Stimulated activated CD8-positive, alpha-beta memory T cell treated with anti-CD3 and anti-CD28 coated beads, Interleukin-7, amount 100 ng/mL, for 4 hours (primary cell): ENCODE measurements around the gene OSMR.

Source experiments
- DNase-seq, 2 donors: peaks; one replicate each; pipeline ENCODE4 v3.0.0-alpha.2; 2020; ENCODE audit warnings: low read depth in 2 of 2

Gene OSMR

GRCh38 chr5:38871058-38871605 lies 25.3 kb downstream of the OSMR start:
- DNase-seq, result no peak

- DNase-seq, result no peak
These were observed 26.2 kb downstream of the OSMR start for GRCh38 chr5:38871790-38872551.

DNA sequence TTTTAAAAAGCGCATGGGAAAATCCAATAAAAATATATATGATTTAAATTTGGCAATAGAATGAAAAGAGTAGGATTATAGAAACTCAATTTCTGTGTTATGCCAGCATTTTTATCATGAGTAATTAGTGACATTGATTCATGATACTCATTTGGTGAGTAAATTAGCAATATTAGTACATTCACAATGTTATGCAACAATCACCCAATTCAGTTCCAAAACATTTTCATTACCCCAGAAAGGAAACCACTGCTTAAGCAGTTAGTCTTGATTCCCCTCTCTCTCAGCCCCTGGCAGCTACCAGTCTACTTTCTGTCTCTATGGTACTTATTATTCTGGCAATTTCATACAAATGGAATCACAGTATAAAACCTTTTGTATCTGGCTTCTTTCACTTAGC lies 27.0 kb downstream of the OSMR start:
- DNase-seq, result no peak

DNA sequence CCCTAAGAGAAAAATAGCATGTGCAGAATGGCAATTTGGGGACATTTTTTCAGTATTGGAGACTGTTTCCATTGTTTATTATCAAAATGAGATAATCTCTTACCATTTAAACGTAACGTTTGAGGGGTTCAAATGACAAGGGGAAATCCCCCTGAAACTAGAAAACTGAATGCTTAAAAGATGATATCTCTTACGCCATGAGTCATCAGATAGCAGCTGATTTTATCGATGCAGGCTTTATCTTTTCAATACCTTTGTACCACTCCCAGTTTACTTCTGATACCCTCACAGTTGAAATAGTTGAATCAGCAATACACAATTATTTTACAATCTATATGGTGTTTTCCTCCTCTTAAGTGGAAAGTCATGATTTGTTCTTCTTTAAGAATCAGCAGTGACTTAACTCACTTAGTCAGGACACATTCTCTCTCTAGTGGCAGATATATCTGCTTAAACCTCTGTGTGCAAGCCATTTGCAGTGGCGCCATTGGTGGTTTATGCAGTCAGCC lies 29.2 kb downstream of the OSMR start:
- no peak for DNase-seq

GRCh38 chr5:38878391-38879077 lies 32.7 kb downstream of the OSMR start:
- DNase-seq, result no peak

GRCh38 chr5:38879078-38879460 lies 33.3 kb downstream of the OSMR start:
- no peak for DNase-seq

GRCh38 chr5:38883842-38884241 lies 38.0 kb downstream of the OSMR start:
- no peak for DNase-seq

GRCh38 chr5:38885208-38885607 lies 39.4 kb downstream of the OSMR start:
- DNase-seq, result no peak

GRCh38 chr5:38888041-38888440 lies 42.2 kb downstream of the OSMR start:
- DNase-seq, result no peak

GRCh38 chr5:38889424-38889823 lies 43.6 kb downstream of the OSMR start:
- DNase-seq, result no peak

- DNase-seq, result no peak
These were observed 45.8 kb downstream of the OSMR start for GRCh38 chr5:38891563-38891962.

GRCh38 chr5:38892363-38892762 lies 46.6 kb downstream of the OSMR start:
- no peak for DNase-seq

DNA sequence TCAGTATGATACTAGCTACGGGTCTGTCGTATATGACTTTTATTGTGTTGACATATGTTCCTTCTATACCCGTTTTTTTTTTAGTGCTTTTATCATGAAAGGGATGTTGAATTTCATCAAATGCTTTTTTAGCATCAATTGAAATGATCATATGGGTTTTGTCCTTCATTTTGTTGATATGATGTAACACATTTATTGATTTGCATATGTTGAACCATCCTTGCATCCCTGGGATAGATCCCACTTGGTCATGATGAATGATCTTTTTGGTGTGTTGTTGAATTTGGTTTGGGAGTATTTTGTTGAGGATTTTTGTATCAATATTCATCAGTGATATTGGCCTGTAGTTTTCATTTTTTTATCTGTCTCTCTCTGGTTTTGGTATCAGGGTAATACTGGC lies 50.9 kb downstream of the OSMR start:
- DNase-seq, result no peak

GRCh38 chr5:38899936-38900335 lies 54.1 kb downstream of the OSMR start:
- no peak for DNase-seq

GRCh38 chr5:38905516-38905915 lies 59.7 kb downstream of the OSMR start:
- DNase-seq, result no peak

- no peak for DNase-seq
These were observed 60.7 kb downstream of the OSMR start for GRCh38 chr5:38906503-38906902.

GRCh38 chr5:38911933-38912332 lies 66.1 kb downstream of the OSMR start:
- DNase-seq, result no peak

DNA sequence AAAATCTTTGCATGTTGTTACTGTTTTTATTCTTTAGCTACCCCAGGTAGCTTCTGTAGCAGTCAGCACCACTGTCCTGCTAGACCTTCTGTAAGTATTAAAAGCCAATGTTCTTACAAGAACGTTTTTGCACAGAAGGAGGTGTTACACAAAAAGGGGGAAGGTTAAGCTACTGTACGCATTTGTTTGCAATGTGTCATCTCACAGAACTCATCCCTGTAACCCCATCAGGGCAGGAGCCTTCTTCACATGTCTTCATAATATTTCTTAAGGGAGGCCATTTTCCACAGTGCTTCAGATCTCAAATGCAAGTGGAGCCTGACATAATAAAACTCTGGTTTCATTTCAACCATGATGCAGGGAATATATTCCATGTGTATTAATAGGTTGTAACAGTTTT lies 67.9 kb downstream of the OSMR start:
- DNase-seq, result no peak

DNA sequence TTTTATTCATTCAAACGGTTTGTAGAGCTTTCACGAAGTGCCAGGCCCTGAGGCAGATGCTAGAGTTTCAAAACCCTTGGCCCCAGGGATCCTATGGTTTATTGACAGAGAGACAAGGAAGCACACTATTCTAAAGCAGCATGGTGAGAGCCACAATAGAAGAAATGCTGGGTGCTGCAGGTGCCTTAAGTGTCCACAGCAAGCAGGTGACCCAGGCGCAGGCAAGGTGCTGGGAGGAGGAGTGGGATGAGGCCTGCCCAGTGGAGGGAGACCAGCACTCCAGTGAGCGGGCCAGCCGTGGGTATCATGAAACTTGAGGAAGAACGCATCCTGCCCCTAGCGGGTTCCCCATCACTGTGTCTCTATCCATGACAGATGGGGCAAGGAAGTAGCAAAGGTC lies 71.0 kb downstream of the OSMR start:
- no peak for DNase-seq

DNA sequence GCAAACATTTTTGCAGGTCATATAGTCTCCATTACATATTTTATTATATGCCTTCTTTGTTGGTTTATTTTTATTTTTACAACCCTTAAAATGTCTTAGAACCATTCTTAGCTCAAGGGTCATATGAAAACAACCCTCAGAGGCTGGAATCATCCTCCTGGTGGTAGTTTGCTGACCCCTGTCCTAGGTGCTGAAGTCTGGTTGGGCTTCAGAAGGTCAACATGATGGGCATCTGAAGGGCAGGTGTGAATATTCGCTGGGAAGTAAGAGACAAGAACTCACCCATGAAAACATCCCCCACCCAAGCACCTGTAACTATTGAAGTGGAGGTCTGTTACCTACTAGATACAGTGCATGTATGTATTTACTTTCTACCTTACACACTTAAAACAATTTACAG lies 75.4 kb downstream of the OSMR start:
- no peak for DNase-seq

GRCh38 chr5:38922199-38922598 lies 76.4 kb downstream of the OSMR start:
- DNase-seq, result peak in 1 of 2 donors; percentile 10

DNA sequence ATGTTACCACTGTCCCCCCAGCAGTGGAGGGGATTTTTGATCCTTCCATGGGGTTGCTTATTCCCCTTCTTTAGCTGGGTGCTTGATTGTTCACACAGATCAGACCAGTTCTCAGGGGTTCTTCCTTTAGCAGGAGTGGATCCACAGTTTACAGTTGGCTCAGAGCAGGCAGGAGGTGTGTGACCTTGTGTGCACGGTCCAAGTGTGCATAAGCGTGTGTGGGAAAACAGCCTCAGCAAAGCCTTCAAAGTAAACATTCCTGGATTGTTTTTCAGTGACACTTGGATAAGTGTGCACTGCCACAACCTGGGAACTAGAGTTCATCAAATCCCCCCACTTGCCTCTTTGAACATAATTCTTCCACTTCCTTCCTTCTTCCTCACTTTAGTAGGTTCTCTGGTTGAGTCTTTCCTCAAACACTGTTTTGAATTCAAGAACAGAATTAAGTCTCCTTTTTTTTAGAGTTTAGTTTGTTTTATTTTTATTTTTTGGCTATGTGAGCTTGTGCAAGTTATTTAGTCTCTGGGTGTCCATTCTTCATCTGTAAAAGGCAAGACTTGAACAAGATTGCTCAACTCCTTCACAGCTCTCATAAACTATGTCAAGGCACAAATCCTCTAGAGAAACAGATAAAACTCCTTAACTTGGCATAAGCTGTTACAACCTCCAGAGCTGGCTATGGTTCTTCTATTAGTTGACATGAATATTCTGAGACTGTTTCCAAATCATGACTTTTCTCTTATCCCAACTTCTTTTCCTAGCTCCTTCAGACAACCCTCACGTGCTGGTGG lies 78.0 kb downstream of the OSMR start:
- DNase-seq, result no peak
